RWPE2 (cell line): ENCODE results near the gene FLOT2.

ENCODE experiments used
- ATAC-seq: fragments of 200-7000 bp; cut with Tn5 transposase; 3 replicates; pipeline ENCODE4 v1.9.1; 2021; ENCODE audit warnings: low read depth
- DNase-seq: peaks from one replicate; pipeline ENCODE4 v3.0.0-alpha.2; 2020; ENCODE audit warnings: low spot score
- H3K27ac ChIP-seq: fragments of 450-650 bp; 2 replicates; pipeline ENCODE4 v1.5.1; 2017; ENCODE audit warnings: mild to moderate bottlenecking; ENCODE audit not compliant: poor library complexity, severe bottlenecking
- H3K27me3 ChIP-seq: fragments of 250-450 bp; sonication (Bioruptor Pico); 2 replicates; pipeline ENCODE4 v1.5.1; 2021; ENCODE audit warnings: mild to moderate bottlenecking, moderate library complexity; ENCODE audit not compliant: insufficient read depth, poor library complexity, severe bottlenecking
- H3K36me3 ChIP-seq: fragments of 250-450 bp; sonication (Bioruptor Pico); 2 replicates; pipeline ENCODE4 v1.5.1; 2020; ENCODE audit warnings: low read depth, mild to moderate bottlenecking, moderate library complexity
- H3K4me1 ChIP-seq: fragments of 250-450 bp; sonication (Bioruptor Pico); 2 replicates; pipeline ENCODE4 v1.5.1; 2021; ENCODE audit warnings: mild to moderate bottlenecking, moderate library complexity; ENCODE audit not compliant: insufficient read depth, poor library complexity, severe bottlenecking
- H3K4me3 ChIP-seq: fragments of 250-450 bp; sonication (Bioruptor Pico); 2 replicates; pipeline ENCODE4 v1.5.1; 2021; ENCODE audit warnings: mild to moderate bottlenecking, moderate library complexity; ENCODE audit not compliant: severe bottlenecking
- H3K9me3 ChIP-seq: fragments of 250-450 bp; sonication (Bioruptor Pico); 2 replicates; pipeline ENCODE4 v1.5.1; 2021; ENCODE audit warnings: mild to moderate bottlenecking, moderate library complexity; ENCODE audit not compliant: severe bottlenecking
- CTCF ChIP-seq: fragments of 450-650 bp; IDR thresholded peaks from one replicate; pipeline ENCODE4 v1.5.1; 2017; ENCODE audit warnings: mild to moderate bottlenecking, moderate library complexity; ENCODE audit not compliant: poor library complexity, severe bottlenecking

Gene FLOT2

DNA sequence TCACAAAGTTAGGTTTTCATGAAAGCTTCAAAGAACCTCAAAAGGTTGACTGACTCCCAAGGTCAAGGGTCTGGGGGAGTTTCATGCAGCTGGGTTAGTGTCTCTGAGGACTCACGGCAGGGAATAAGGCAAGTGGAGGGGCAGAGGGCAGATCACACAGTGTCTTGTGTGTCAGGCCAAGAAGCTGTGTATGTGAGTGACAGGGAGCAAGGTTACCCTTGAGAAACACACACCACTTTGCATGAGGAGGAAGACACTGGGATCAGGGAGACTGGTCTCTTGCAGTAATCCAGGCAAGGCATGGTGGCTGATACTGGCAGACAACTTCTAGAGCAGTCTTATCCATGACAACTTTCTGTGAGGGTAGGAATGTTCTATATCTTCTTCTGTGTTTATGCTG is 6.3 kb downstream of the FLOT2 start:
- Histone ChIP-seq H3K9me3 (no peaks in the 10 kb centered on the region), H3K27ac (no peak overlapping the region)
- no peak for TF ChIP-seq CTCF

GRCh38 chr17:28889996-28890395 is 7.5 kb downstream of the FLOT2 start:
- TF ChIP-seq CTCF: no peak
- no peaks in the 10 kb centered on the region for H3K27me3 ChIP-seq

More for the DNA sequence above, 6.3 kb downstream of the FLOT2 start:
- DNase-seq: no peak
- no peak for ATAC-seq
- Histone ChIP-seq H3K36me3 (0 out of 2 replicates have a peak, but pooled peaks cover 17% of the 10 kb centered on the region), H3K4me1 (peaks cover 22% of the 10 kb centered on the region), H3K27me3 (no peaks in the 10 kb centered on the region), H3K4me3 (no peak overlapping the region)

DNA sequence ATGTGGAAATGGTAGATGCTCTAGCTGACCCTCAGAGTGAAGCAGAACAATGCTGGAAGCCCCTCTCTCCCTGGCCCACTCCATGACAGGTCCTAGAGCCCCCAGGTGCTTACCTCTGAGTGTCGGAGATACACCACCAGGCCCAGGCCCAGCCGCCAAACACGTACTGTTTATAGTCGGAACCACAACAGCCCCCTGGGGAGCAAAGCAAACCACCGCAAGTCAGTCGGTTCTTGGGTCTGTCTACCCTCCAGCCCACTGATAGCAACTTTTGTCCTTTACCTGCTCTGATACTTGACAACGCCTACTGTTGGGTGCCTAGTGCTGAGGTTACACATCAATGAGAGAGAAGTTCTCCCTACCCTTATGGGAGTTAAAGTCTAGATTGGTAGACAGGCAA is 8.7 kb downstream of the FLOT2 start:
- 0 out of 2 replicates have a peak, but pooled peaks cover 7% of the 10 kb centered on the region for H3K36me3 ChIP-seq
- peaks cover 12% of the 10 kb centered on the region for H3K4me1 ChIP-seq
- H3K9me3 ChIP-seq: no peaks in the 10 kb centered on the region
- no peak for TF ChIP-seq CTCF
- DNase-seq: no peak
- no peaks in the 10 kb centered on the region for H3K27me3 ChIP-seq
- no peak for ATAC-seq
- H3K27ac ChIP-seq: no peak overlapping the region
- H3K4me3 ChIP-seq: no peak overlapping the region

More at GRCh38 chr17:28889996-28890395, 7.5 kb downstream of the FLOT2 start:
- DNase-seq: no peak
- Histone ChIP-seq H3K36me3 (0 out of 2 replicates have a peak, but pooled peaks cover 13% of the 10 kb centered on the region), H3K4me3 (no peak overlapping the region), H3K9me3 (no peaks in the 10 kb centered on the region), H3K27ac (no peak overlapping the region), H3K4me1 (peaks cover 16% of the 10 kb centered on the region)
- ATAC-seq: no peak

- no peak for TF ChIP-seq CTCF
- ATAC-seq (no peak), DNase-seq (no peak)
- H3K4me1 ChIP-seq: peaks cover 4% of the 10 kb centered on the region
- H3K27me3 ChIP-seq: no peaks in the 10 kb centered on the region
- H3K4me3 ChIP-seq: no peak overlapping the region
- H3K36me3 ChIP-seq: 0 out of 2 replicates have a peak, but pooled peaks cover 3% of the 10 kb centered on the region
- H3K27ac ChIP-seq: no peak overlapping the region
- H3K9me3 ChIP-seq: no peaks in the 10 kb centered on the region
These were observed 9.6 kb downstream of the FLOT2 start for GRCh38 chr17:28887871-28888471.

DNA sequence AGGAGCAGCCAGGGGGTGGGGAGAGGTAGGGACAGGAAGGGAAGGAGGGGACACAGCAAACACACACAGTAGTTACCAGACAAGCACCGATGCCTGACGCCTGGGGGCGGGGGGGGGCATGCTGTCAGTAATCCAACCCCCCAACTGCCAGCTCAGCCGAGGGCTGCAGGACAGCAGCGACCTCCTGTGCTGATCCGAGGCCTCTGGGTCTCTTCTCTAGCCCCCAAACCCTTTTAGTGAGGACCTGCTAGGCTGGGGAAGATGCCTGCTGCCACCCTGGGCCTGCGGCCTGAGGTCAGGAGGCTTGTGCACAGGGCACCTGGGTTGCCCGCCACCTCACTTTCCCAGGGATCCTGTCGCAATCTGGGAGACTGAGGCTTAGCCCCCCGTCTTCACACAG is 11.6 kb downstream of the FLOT2 start:
- TF ChIP-seq CTCF: no peak
- Histone ChIP-seq H3K9me3 (no peaks in the 10 kb centered on the region), H3K36me3 (peaks cover 15% of the 10 kb centered on the region), H3K27ac (no peak overlapping the region), H3K4me3 (no peak overlapping the region), H3K4me1 (peaks cover 2% of the 10 kb centered on the region), H3K27me3 (no peaks in the 10 kb centered on the region)
- DNase-seq (no peak), ATAC-seq (no peak)
